ENCODE data around the gene JAZF1. TPM values are rescaled to one million over a fixed set of nuclear protein-coding genes. Genes with fewer than 3 reads are reported as not detected.

JAZF1 gene
- total RNA-seq, 1 experiment from 2014 or later = 3.4 TPM

GRCh38 chr7:28169230-28169629 lies 11.4 kb downstream of the JAZF1 start:
- no TSS peak for BruUV-seq (replicated peaks)
- no peaks in the 10 kb centered on the region for H3K36me3 ChIP-seq (ENCODE audit: control insufficient read depth in 1 of 2, insufficient read depth in 2 of 2, low read length in 2 of 2)
- RAD21 ChIA-PET (ENCODE audit: low non-redundant PET in 1 of 2, low total read pairs in 2 of 2, uncharacterized antibody in 2 of 2, unreplicated experiment in 2 of 2) = no interaction called here
- no peak overlapping the region for H3K4me2 ChIP-seq (ENCODE audit: low read length)
- TF ChIP-seq FOSL1 (IDR thresholded peaks at IDR 0.05; ENCODE audit: low read depth) (0 out of 2 replicates have a peak, but pooled peaks have one; percentile 11), ATF3 (IDR thresholded peaks at IDR 0.05) (no peak), SRF (IDR thresholded peaks at IDR 0.05; ENCODE audit: low read depth) (no peak)
- CTCF ChIA-PET = no interaction called here
- no peaks in the 10 kb centered on the region for H3K79me2 ChIP-seq (ENCODE audit: insufficient read depth, low read length)
- H3K27me3 ChIP-seq (ENCODE audit: insufficient read depth, low read length) = no peaks in the 10 kb centered on the region
- no peaks in the 10 kb centered on the region for H3K9me2 ChIP-seq (ENCODE audit: insufficient read depth)
- intact Hi-C loops (cut with micrococcal nuclease) = no loop called here
- H2AFZ ChIP-seq (ENCODE audit: low read depth, low read length, poor library complexity, severe bottlenecking) = no peak overlapping the region
- H4K20me1 ChIP-seq (ENCODE audit: insufficient read depth) = no peaks in the 10 kb centered on the region
- H3K9me3 ChIP-seq (ENCODE audit: control insufficient read depth in 1 of 2, insufficient read depth in 1 of 2, low read depth in 1 of 2, low read length in 2 of 2) = no peaks in the 10 kb centered on the region
- no peak overlapping the region for H3K4me3 ChIP-seq (replicated peaks in 1 of 2; ENCODE audit: low read depth in 1 of 2, low read length in 2 of 2)
- ATAC-seq = no peak
- H3K9ac ChIP-seq (ENCODE audit: low read length) = no peak overlapping the region
- DNase-seq (ENCODE audit: low read depth, low spot score) = no peak
- 0 out of 4 replicates have a peak, but pooled peaks cover 0 to 6% of the 10 kb centered on the region in 2 experiments for H3K4me1 ChIP-seq (ENCODE audit: control insufficient read depth in 1 of 2, insufficient read depth in 2 of 2, low read length in 2 of 2)
- POLR2A ChIA-PET = no interaction called here
- H3K27ac ChIP-seq (ENCODE audit: low read depth, low read length) = no peak overlapping the region

- 0 out of 4 replicates have a peak, but pooled peaks cover 0 to 6% of the 10 kb centered on the region in 2 experiments for H3K4me1 ChIP-seq (ENCODE audit: control insufficient read depth in 1 of 2, insufficient read depth in 2 of 2, low read length in 2 of 2)
- no peak overlapping the region for H3K4me2 ChIP-seq (ENCODE audit: low read length)
- H3K4me3 ChIP-seq (replicated peaks in 1 of 2; ENCODE audit: low read depth in 1 of 2, low read length in 2 of 2) = no peak overlapping the region
- H3K9me3 ChIP-seq (ENCODE audit: control insufficient read depth in 1 of 2, insufficient read depth in 1 of 2, low read depth in 1 of 2, low read length in 2 of 2) = no peaks in the 10 kb centered on the region
- H3K9me2 ChIP-seq (ENCODE audit: insufficient read depth) = no peaks in the 10 kb centered on the region
- CTCF ChIA-PET = no interaction called here
- no peak overlapping the region for H2AFZ ChIP-seq (ENCODE audit: low read depth, low read length, poor library complexity, severe bottlenecking)
- H3K9ac ChIP-seq (ENCODE audit: low read length) = no peak overlapping the region
- H3K36me3 ChIP-seq (ENCODE audit: control insufficient read depth in 1 of 2, insufficient read depth in 2 of 2, low read length in 2 of 2) = no peaks in the 10 kb centered on the region
- POLR2A ChIA-PET = no interaction called here
- ATAC-seq (no peak), DNase-seq (ENCODE audit: low read depth, low spot score) (no peak)
- RAD21 ChIA-PET (ENCODE audit: low non-redundant PET in 1 of 2, low total read pairs in 2 of 2, uncharacterized antibody in 2 of 2, unreplicated experiment in 2 of 2) = no interaction called here
- intact Hi-C loops (cut with micrococcal nuclease) = no loop called here
- TF ChIP-seq FOSL1 (IDR thresholded peaks at IDR 0.05; ENCODE audit: low read depth) = no peak
- BruUV-seq (replicated peaks) = no TSS peak
- no peaks in the 10 kb centered on the region for H3K79me2 ChIP-seq (ENCODE audit: insufficient read depth, low read length)
- no peaks in the 10 kb centered on the region for H3K27me3 ChIP-seq (ENCODE audit: insufficient read depth, low read length)
- H4K20me1 ChIP-seq (ENCODE audit: insufficient read depth) = no peaks in the 10 kb centered on the region
- no peak overlapping the region for H3K27ac ChIP-seq (ENCODE audit: low read depth, low read length)
These were observed 12.0 kb downstream of the JAZF1 start for GRCh38 chr7:28168393-28169158.
